ENCODE measurements around the gene MAPK4.
"Not testable (repeated sequence)": the region's sequence is repeated elsewhere in the genome, so short reads cannot be mapped to it uniquely, and the experiment has no call there.

MAPK4 gene

GRCh38 chr18:50558157-50558556, 1.7 kb upstream of the MAPK4 start:
- Histone ChIP-seq H3K36me3 (ENCODE audit: insufficient read depth, low read length) (no peaks in the 10 kb centered on the region), H3K27me3 (ENCODE audit: insufficient read depth, low read length) (peaks cover 72% of the 10 kb centered on the region), H3K27ac (ENCODE audit: low read depth, low read length) (no peak overlapping the region), H3K9ac (ENCODE audit: low read depth, low read length) (no peak overlapping the region), H3K4me1 (ENCODE audit: insufficient read depth, low read length) (no peaks in the 10 kb centered on the region; the same call in 1 of the 2 replicates), H3K4me3 (ENCODE audit: low read length) (no peak overlapping the region), H3K9me3 (ENCODE audit: insufficient read depth, low read depth, low read length) (0 out of 2 replicates have a peak, but pooled peaks cover 5% of the 10 kb centered on the region)
- 84% methylated on average over 10 of the region's 10 CpGs for WGBS

- H3K4me3 ChIP-seq (ENCODE audit: low read length), result peak overlapping the region; percentile 76
- WGBS, result 20% methylated on average over 46 of the region's 53 CpGs
- H3K27me3 ChIP-seq (ENCODE audit: insufficient read depth, low read length), result peaks cover 79% of the 10 kb centered on the region
- H3K36me3 ChIP-seq (ENCODE audit: insufficient read depth, low read length), result no peaks in the 10 kb centered on the region
- peak overlapping the region; percentile 73 for H3K9ac ChIP-seq (ENCODE audit: low read depth, low read length)
- H3K4me1 ChIP-seq (ENCODE audit: insufficient read depth, low read length), result no peaks in the 10 kb centered on the region; the same call in 1 of the 2 replicates
- no peak overlapping the region for H3K27ac ChIP-seq (ENCODE audit: low read depth, low read length)
- H3K9me3 ChIP-seq (ENCODE audit: insufficient read depth, low read depth, low read length), result 0 out of 2 replicates have a peak, but pooled peaks cover 5% of the 10 kb centered on the region
Measured at GRCh38 chr18:50558948-50559751, 737 bp upstream of the MAPK4 start.

DNA sequence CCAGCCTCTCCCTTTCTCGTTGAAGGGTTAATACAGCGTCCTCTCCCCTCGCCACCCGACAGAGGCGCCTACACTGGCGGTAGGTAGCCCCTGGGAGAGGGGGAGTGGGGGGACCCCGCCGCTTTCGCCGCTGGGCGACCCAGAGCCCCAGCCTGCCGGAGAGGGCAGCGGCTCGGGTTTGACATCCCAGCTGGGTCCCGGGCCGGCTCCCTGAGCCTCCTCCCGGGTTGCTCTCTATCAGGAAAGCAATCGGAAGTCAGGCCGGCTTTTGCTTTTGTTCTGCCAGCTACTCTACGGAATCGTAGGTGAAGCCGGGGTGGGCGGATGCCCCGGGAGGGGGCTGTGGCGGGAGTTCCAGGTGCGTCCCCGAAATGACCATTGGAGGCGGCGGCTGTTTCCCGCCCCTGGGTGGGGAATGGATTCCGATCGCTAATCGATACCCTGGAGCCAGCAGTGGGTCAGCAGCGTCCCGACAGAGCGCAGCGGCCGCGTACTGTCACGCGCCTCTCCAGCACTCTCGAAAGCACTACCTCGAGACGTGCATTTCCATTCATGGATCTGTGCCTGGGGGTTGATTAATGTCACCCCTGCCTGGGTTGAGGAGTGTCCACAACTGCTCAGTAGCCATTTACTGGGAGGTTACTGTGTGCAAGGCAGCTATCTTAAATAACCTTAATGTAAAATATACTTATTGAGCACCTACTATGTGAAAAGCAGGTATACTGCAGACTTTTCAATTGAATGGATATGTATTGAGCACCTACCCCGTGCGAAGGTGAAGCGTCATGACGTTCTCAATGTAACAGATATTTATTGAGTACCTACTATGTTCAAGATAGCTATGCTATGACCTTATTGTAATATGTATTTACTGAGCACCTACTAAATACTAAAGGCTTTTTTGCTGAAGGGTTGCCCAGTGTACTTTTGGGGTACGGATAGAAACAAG, 1.1 kb downstream of the MAPK4 start:
- H3K36me3 ChIP-seq (ENCODE audit: insufficient read depth, low read length), result no peaks in the 10 kb centered on the region
- H3K9me3 ChIP-seq (ENCODE audit: insufficient read depth, low read depth, low read length), result no peaks in the 10 kb centered on the region
- H3K4me1 ChIP-seq (ENCODE audit: insufficient read depth, low read length), result no peaks in the 10 kb centered on the region; the same call in 1 of the 2 replicates
- peak overlapping the region; percentile 76 for H3K9ac ChIP-seq (ENCODE audit: low read depth, low read length)
- peaks cover 73% of the 10 kb centered on the region for H3K27me3 ChIP-seq (ENCODE audit: insufficient read depth, low read length)
- H3K27ac ChIP-seq (ENCODE audit: low read depth, low read length), result no peak overlapping the region
- 7% methylated on average over 49 of the region's 49 CpGs for WGBS
- H3K4me3 ChIP-seq (ENCODE audit: low read length), result peak overlapping the region; percentile 76

DNA sequence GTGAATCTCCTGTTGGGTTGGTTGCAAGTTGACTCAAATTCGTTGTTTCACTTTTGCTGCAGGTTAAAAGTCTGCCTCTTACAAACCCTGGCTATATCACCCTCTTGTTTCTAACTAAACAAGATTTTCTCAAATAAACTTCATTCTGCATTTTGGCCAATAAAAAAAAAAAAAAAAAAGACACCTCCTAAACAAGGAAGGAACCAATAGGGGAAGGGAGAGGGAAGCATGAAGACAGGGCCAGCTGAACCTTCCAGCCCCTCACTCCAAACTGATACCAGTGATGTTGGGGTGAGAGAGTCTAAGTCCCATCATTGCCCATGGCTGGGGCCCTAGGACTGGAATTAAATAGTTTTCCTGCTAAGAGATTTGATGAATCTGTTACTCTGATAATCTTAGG, 2.4 kb downstream of the MAPK4 start:
- not testable (repeated sequence) for H3K9me3 ChIP-seq (ENCODE audit: insufficient read depth, low read depth, low read length); H3K4me1 ChIP-seq (ENCODE audit: insufficient read depth, low read length); H3K9ac ChIP-seq (ENCODE audit: low read depth, low read length); H3K36me3 ChIP-seq (ENCODE audit: insufficient read depth, low read length); H3K27ac ChIP-seq (ENCODE audit: low read depth, low read length); H3K4me3 ChIP-seq (ENCODE audit: low read length)
- WGBS, result no CpG with 5 or more reads among the region's 1 CpG
- peaks cover 64% of the 10 kb centered on the region for H3K27me3 ChIP-seq (ENCODE audit: insufficient read depth, low read length)

GRCh38 chr18:50562686-50563085, 2.8 kb downstream of the MAPK4 start:
- H3K4me3 ChIP-seq (ENCODE audit: low read length), result no peak overlapping the region
- no peaks in the 10 kb centered on the region; the same call in 1 of the 2 replicates for H3K4me1 ChIP-seq (ENCODE audit: insufficient read depth, low read length)
- no peaks in the 10 kb centered on the region for H3K36me3 ChIP-seq (ENCODE audit: insufficient read depth, low read length)
- no peak overlapping the region for H3K27ac ChIP-seq (ENCODE audit: low read depth, low read length)
- peaks cover 60% of the 10 kb centered on the region for H3K27me3 ChIP-seq (ENCODE audit: insufficient read depth, low read length)
- H3K9ac ChIP-seq (ENCODE audit: low read depth, low read length), result no peak overlapping the region
- no peaks in the 10 kb centered on the region for H3K9me3 ChIP-seq (ENCODE audit: insufficient read depth, low read depth, low read length)
- WGBS, result 82% methylated on average over 2 of the region's 3 CpGs

GRCh38 chr18:50563376-50563775, 3.5 kb downstream of the MAPK4 start:
- H3K4me1 ChIP-seq (ENCODE audit: insufficient read depth, low read length), result no peaks in the 10 kb centered on the region; the same call in 1 of the 2 replicates
- H3K9me3 ChIP-seq (ENCODE audit: insufficient read depth, low read depth, low read length), result peaks cover 4% of the 10 kb centered on the region; the same call in 1 of the 2 replicates
- 73% methylated on average over 3 of the region's 3 CpGs for WGBS
- no peak overlapping the region for H3K27ac ChIP-seq (ENCODE audit: low read depth, low read length)
- H3K4me3 ChIP-seq (ENCODE audit: low read length), result no peak overlapping the region
- no peaks in the 10 kb centered on the region for H3K36me3 ChIP-seq (ENCODE audit: insufficient read depth, low read length)
- peaks cover 53% of the 10 kb centered on the region for H3K27me3 ChIP-seq (ENCODE audit: insufficient read depth, low read length)
- no peak overlapping the region for H3K9ac ChIP-seq (ENCODE audit: low read depth, low read length)

- H3K4me1 ChIP-seq (ENCODE audit: insufficient read depth, low read length), result peaks cover 6% of the 10 kb centered on the region
- no peak overlapping the region for H3K4me3 ChIP-seq (ENCODE audit: low read length)
- no peaks in the 10 kb centered on the region for H3K36me3 ChIP-seq (ENCODE audit: insufficient read depth, low read length)
- peaks cover 7% of the 10 kb centered on the region; the same call in 1 of the 2 replicates for H3K9me3 ChIP-seq (ENCODE audit: insufficient read depth, low read depth, low read length)
- H3K9ac ChIP-seq (ENCODE audit: low read depth, low read length), result no peak overlapping the region
- H3K27me3 ChIP-seq (ENCODE audit: insufficient read depth, low read length), result no peaks in the 10 kb centered on the region
- H3K27ac ChIP-seq (ENCODE audit: low read depth, low read length), result no peak overlapping the region
Measured at GRCh38 chr18:50569930-50570329, 10.0 kb downstream of the MAPK4 start.

DNA sequence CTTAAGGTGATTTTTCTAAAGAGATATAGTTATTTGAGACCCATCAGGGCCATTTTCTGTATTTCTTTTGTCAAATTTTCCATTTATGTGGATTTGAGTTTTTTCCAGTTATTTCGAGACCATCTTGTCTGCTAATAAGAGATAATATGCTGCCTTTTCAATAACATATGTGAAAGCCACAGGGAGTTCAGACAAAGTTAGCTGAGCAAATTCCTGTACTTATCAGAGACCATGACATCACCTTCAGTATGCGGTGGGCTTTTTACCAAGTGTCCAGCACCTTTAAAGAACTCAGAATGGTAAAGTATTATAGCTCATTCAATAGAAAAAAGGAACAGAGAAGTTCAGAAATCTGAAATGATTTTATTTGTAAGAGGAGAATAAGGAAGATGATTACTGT, 11.7 kb downstream of the MAPK4 start:
- peaks cover 9% of the 10 kb centered on the region for H3K4me1 ChIP-seq (ENCODE audit: insufficient read depth, low read length)
- no peak overlapping the region for H3K4me3 ChIP-seq (ENCODE audit: low read length)
- no peaks in the 10 kb centered on the region for H3K36me3 ChIP-seq (ENCODE audit: insufficient read depth, low read length)
- 94% methylated on average over 2 of the region's 2 CpGs for WGBS
- H3K9me3 ChIP-seq (ENCODE audit: insufficient read depth, low read depth, low read length), result peaks cover 7% of the 10 kb centered on the region; the same call in 1 of the 2 replicates
- H3K9ac ChIP-seq (ENCODE audit: low read depth, low read length), result no peak overlapping the region
- H3K27me3 ChIP-seq (ENCODE audit: insufficient read depth, low read length), result no peaks in the 10 kb centered on the region
- H3K27ac ChIP-seq (ENCODE audit: low read depth, low read length), result no peak overlapping the region

GRCh38 chr18:50573196-50573595, 13.3 kb downstream of the MAPK4 start:
- H3K27ac ChIP-seq (ENCODE audit: low read depth, low read length); H3K27me3 ChIP-seq (ENCODE audit: insufficient read depth, low read length); H3K4me1 ChIP-seq (ENCODE audit: insufficient read depth, low read length); H3K9me3 ChIP-seq (ENCODE audit: insufficient read depth, low read depth, low read length); H3K36me3 ChIP-seq (ENCODE audit: insufficient read depth, low read length); H3K9ac ChIP-seq (ENCODE audit: low read depth, low read length); H3K4me3 ChIP-seq (ENCODE audit: low read length): not testable (repeated sequence)
- WGBS, result 80% methylated on average over 3 of the region's 3 CpGs

GRCh38 chr18:50573679-50574078, 13.8 kb downstream of the MAPK4 start:
- no peaks in the 10 kb centered on the region for H3K36me3 ChIP-seq (ENCODE audit: insufficient read depth, low read length)
- no peaks in the 10 kb centered on the region for H3K27me3 ChIP-seq (ENCODE audit: insufficient read depth, low read length)
- H3K9me3 ChIP-seq (ENCODE audit: insufficient read depth, low read depth, low read length), result 0 out of 2 replicates have a peak, but pooled peaks cover under 1% of the 10 kb centered on the region
- no peak overlapping the region for H3K4me3 ChIP-seq (ENCODE audit: low read length)
- WGBS, result 74% methylated on average over 3 of the region's 3 CpGs
- no peak overlapping the region for H3K9ac ChIP-seq (ENCODE audit: low read depth, low read length)
- H3K27ac ChIP-seq (ENCODE audit: low read depth, low read length), result no peak overlapping the region
- H3K4me1 ChIP-seq (ENCODE audit: insufficient read depth, low read length), result peaks cover 9% of the 10 kb centered on the region

- H3K9ac ChIP-seq (ENCODE audit: low read depth, low read length), result no peak overlapping the region
- no peaks in the 10 kb centered on the region for H3K36me3 ChIP-seq (ENCODE audit: insufficient read depth, low read length)
- 84% methylated on average over 6 of the region's 6 CpGs for WGBS
- no peak overlapping the region for H3K27ac ChIP-seq (ENCODE audit: low read depth, low read length)
- peaks cover 6% of the 10 kb centered on the region; the same call in 1 of the 2 replicates for H3K9me3 ChIP-seq (ENCODE audit: insufficient read depth, low read depth, low read length)
- H3K4me1 ChIP-seq (ENCODE audit: insufficient read depth, low read length), result peaks cover 9% of the 10 kb centered on the region
- no peak overlapping the region for H3K4me3 ChIP-seq (ENCODE audit: low read length)
- H3K27me3 ChIP-seq (ENCODE audit: insufficient read depth, low read length), result no peaks in the 10 kb centered on the region
Measured at GRCh38 chr18:50578030-50578429, 18.1 kb downstream of the MAPK4 start.

All from HUES64 (cell line).